Pancreas (tissue), 10 donors: Measurements from ENCODE around the gene AZU1. TPM values are rescaled to one million over a fixed set of nuclear protein-coding genes. Genes with fewer than 3 reads are reported as not detected.

Experiments
- ATAC-seq, 4 donors: fragments of 200-7000 bp; cut with Tn5 transposase; one replicate each; pipeline versions ENCODE4 v1.8.0 to v1.9.1; 2020; ENCODE audit warnings: mild to moderate bottlenecking in 4 of 4, moderate library complexity in 4 of 4
- DNase-seq, 6 donors: peaks; one replicate each; pipeline ENCODE4 v3.0.0-alpha.2; 2020
- FAIRE-seq: peaks from 2 replicates; lab custom pipeline; 2012; peaks lifted over from hg19 to GRCh38; lab: Jason Lieb, UNC
- H3K27ac ChIP-seq, 4 donors: fragments of 200-600 bp; sonication (generic); 1 replicate in 3 of 4; 2 replicates in 1 of 4; pipeline versions ENCODE4 v1.5.0 to v1.8.0; 2020
- H3K27me3 ChIP-seq, 4 donors: fragments of 200-600 bp; one replicate each; pipeline ENCODE4 v1.8.0; 2021
- H3K36me3 ChIP-seq, 3 donors: fragments of 200-600 bp; sonication (generic) in 1 of 3; one replicate each; pipeline versions ENCODE4 v1.5.0 to v1.8.0; 2020 to 2021
- H3K4me1 ChIP-seq, 3 donors: fragments of 200-600 bp; one replicate each; pipeline ENCODE4 v1.8.0; 2021
- H3K4me3 ChIP-seq, 4 donors: fragments of 200-600 bp; sonication (generic) in 2 of 4; one replicate each; pipeline versions ENCODE4 v1.5.0 to v1.8.0; 2020 to 2021
- H3K9me3 ChIP-seq, 4 donors: fragments of 200-600 bp; one replicate each; pipeline ENCODE4 v1.8.0; 2021
- CTCF ChIP-seq, 4 donors: fragments of 200-600 bp; sonication (generic) in 3 of 4; IDR thresholded peaks; one replicate each; pipeline versions ENCODE4 v1.5.0 to v1.8.0; 2021; ENCODE audit warnings: antibody characterized with exemption in 4 of 4
- WGBS, 2 donors: extraction: QIAGEN DNeasy Blood & Tissue Kit; methylation state at CpG; one replicate each; pipeline ENCODE4 v1.1.7; 2013; 5-methylcytosine and 5-hydroxymethylcytosine counted together
- intact Hi-C, 3 donors: fragments of 100-400 bp; cut with DNase I; formaldehyde crosslinking; loops; one replicate each; pipeline versions ENCODE4 v1.11.1 to v1.14.2; 2022
- polyA plus RNA-seq, 2 donors: library from polyadenylated mRNA; stranded (reverse); fragments of 200-250 nt; gene quantifications; one replicate each; pipeline ENCODE4 v1.2.3, GENCODE V29; 2013
- total RNA-seq, 6 donors: library from RNA; stranded (reverse); fragmentation: NEBNext Ultra II Directional in 4 of 6; extraction: Animal tissue kit (Norgen Biotek cat#: 25700) in 4 of 6; gene quantifications; one replicate each; pipeline versions ENCODE4 v1.2.1 to v1.2.4, GENCODE V29; 2021 to 2023
- donor health status: healthy with polysubstance abuse.
- donor health status: DM: no; HTN: no; CAD: no; lungs with moderate emphysema.
- donor health status: DM: no; HTN: no; CAD: no.
- donor health status: control.
- donor health status: control.
- donor health status: Bipolar disorder and iron deficiency.
- donor health status: DM: yes; HTN: yes; CAD: no.
- donor health status: DM: no; HTN: no; CAD: no.
- donor health status: DM: no; HTN: no; CAD: no.
- donor health status: DM: yes; HTN: yes; CAD: no.

The AZU1 gene
- total and polyA plus RNA-seq, 8 donors = 0.35 TPM; not detected in 7

GRCh38 chr19:812049-812746, 15.4 kb upstream of the AZU1 start:
- DNase-seq = peak in 1 of 6 donors; percentile 38
- H3K4me1 ChIP-seq = no peaks in the 10 kb centered on the region
- H3K27ac ChIP-seq = no peak overlapping the region
- no peaks in the 10 kb centered on the region for H3K9me3 ChIP-seq
- no peak overlapping the region for H3K4me3 ChIP-seq
- intact Hi-C loops = no loop called here
- H3K27me3 ChIP-seq = no peaks in the 10 kb centered on the region
- FAIRE-seq = no peak
- no peak for ATAC-seq
- peaks cover 16 to 53% (median 40%) of the 10 kb centered on the region in 3 donors for H3K36me3 ChIP-seq
- no peak for TF ChIP-seq CTCF (IDR thresholded peaks at IDR 0.05)
- 93% methylated on average over 51 to 80 of the region's 80 CpGs for WGBS, 2 donors

- 94 to 95% methylated on average over 57 to 72 of the region's 72 CpGs for WGBS, 2 donors
Measured at GRCh38 chr19:812747-813218, 14.9 kb upstream of the AZU1 start.

GRCh38 chr19:813219-814151, 14.2 kb upstream of the AZU1 start:
- Histone ChIP-seq H3K36me3 (peaks cover 16 to 41% (median 28%) of the 10 kb centered on the region in 3 donors), H3K4me1 (no peaks in the 10 kb centered on the region), H3K9me3 (no peaks in the 10 kb centered on the region), H3K27me3 (no peaks in the 10 kb centered on the region), H3K27ac (no peak overlapping the region), H3K4me3 (no peak overlapping the region)
- ATAC-seq = peak in 1 of 4 donors; percentile 6
- no peak for TF ChIP-seq CTCF (IDR thresholded peaks at IDR 0.05)
- peak in 1 of 6 donors; percentile 38 for DNase-seq
- no peak for FAIRE-seq
- intact Hi-C loops = no loop called here
- WGBS, 2 donors = 94% methylated on average over 71 to 87 of the region's 87 CpGs

More at GRCh38 chr19:812747-813218, 14.9 kb upstream of the AZU1 start:
- TF ChIP-seq CTCF (IDR thresholded peaks at IDR 0.05) = no peak
- Histone ChIP-seq H3K4me3 (no peak overlapping the region), H3K9me3 (no peaks in the 10 kb centered on the region), H3K4me1 (no peaks in the 10 kb centered on the region), H3K27me3 (no peaks in the 10 kb centered on the region), H3K27ac (no peak overlapping the region), H3K36me3 (peaks cover 16 to 48% (median 35%) of the 10 kb centered on the region in 3 donors)
- DNase-seq = peak in 1 of 6 donors; percentile 46
- no peak for FAIRE-seq
- intact Hi-C loops = no loop called here
- no peak for ATAC-seq

- intact Hi-C loops = no loop called here
- no peak for FAIRE-seq
- Histone ChIP-seq H3K27me3 (no peaks in the 10 kb centered on the region), H3K4me1 (no peaks in the 10 kb centered on the region), H3K9me3 (no peaks in the 10 kb centered on the region), H3K36me3 (peaks cover 16 to 31% (median 21%) of the 10 kb centered on the region in 3 donors), H3K4me3 (no peak overlapping the region), H3K27ac (no peak overlapping the region)
- 89 to 94% methylated on average over 49 of the region's 49 CpGs for WGBS, 2 donors
- ATAC-seq = peak in 2 of 4 donors; percentile 6 to 14
- no peak for TF ChIP-seq CTCF (IDR thresholded peaks at IDR 0.05)
- DNase-seq = peak in 2 of 6 donors; percentile 29 to 40
Measured at GRCh38 chr19:814152-815078, 13.2 kb upstream of the AZU1 start.
